CD4-positive, alpha-beta T cell treated with Interleukin-4 for 1 hour (primary cell): Measurements from ENCODE around the gene ROCK1.

Source experiments
- DNase-seq, 2 donors: peaks; one replicate each; pipeline ENCODE4 v3.0.0-alpha.2; 2020 to 2022

Gene ROCK1

GRCh38 chr18:21105936-21106335 lies 5.7 kb downstream of the ROCK1 start:
- DNase-seq = no peak

- no peak for DNase-seq
These were observed 10.4 kb downstream of the ROCK1 start for GRCh38 chr18:21101172-21101571.

GRCh38 chr18:21100678-21101077 lies 10.9 kb downstream of the ROCK1 start:
- no peak for DNase-seq

- DNase-seq = no peak
These were observed 11.5 kb downstream of the ROCK1 start for GRCh38 chr18:21100146-21100545.

GRCh38 chr18:21099442-21099841 lies 12.2 kb downstream of the ROCK1 start:
- DNase-seq = peak in 1 of 2 donors; percentile 14

- DNase-seq = no peak
These were observed 14.9 kb downstream of the ROCK1 start for GRCh38 chr18:21096760-21097159.

- DNase-seq = no peak
These were observed 18.5 kb downstream of the ROCK1 start for GRCh38 chr18:21093133-21093532.

GRCh38 chr18:21090680-21091079 lies 20.9 kb downstream of the ROCK1 start:
- DNase-seq = no peak

GRCh38 chr18:21085579-21086166 lies 25.9 kb downstream of the ROCK1 start:
- no peak for DNase-seq

GRCh38 chr18:21084511-21085078 lies 27.0 kb downstream of the ROCK1 start:
- DNase-seq = no peak

- no peak for DNase-seq
These were observed 28.6 kb downstream of the ROCK1 start for GRCh38 chr18:21083017-21083416.

GRCh38 chr18:21081426-21081825 lies 30.2 kb downstream of the ROCK1 start:
- DNase-seq = no peak

GRCh38 chr18:21080576-21080975 lies 31.0 kb downstream of the ROCK1 start:
- DNase-seq = no peak

GRCh38 chr18:21074336-21075323 lies 37.0 kb downstream of the ROCK1 start:
- DNase-seq = no peak

- no peak for DNase-seq
These were observed 38.4 kb downstream of the ROCK1 start for GRCh38 chr18:21073180-21073579.

GRCh38 chr18:21071071-21071470 lies 40.5 kb downstream of the ROCK1 start:
- DNase-seq = no peak

- DNase-seq = no peak
These were observed 42.1 kb downstream of the ROCK1 start for GRCh38 chr18:21069468-21069867.

GRCh38 chr18:21064347-21064746 lies 47.3 kb downstream of the ROCK1 start:
- DNase-seq = no peak

- DNase-seq = no peak
These were observed 48.6 kb downstream of the ROCK1 start for GRCh38 chr18:21063011-21063410.

- no peak for DNase-seq
These were observed 54.5 kb downstream of the ROCK1 start for GRCh38 chr18:21057112-21057511.

- no peak for DNase-seq
These were observed 55.1 kb downstream of the ROCK1 start for GRCh38 chr18:21056545-21056944.

- no peak for DNase-seq
These were observed 57.3 kb downstream of the ROCK1 start for GRCh38 chr18:21054252-21054821.

GRCh38 chr18:21053127-21053526 lies 58.5 kb downstream of the ROCK1 start:
- no peak for DNase-seq

- no peak for DNase-seq
These were observed 59.2 kb downstream of the ROCK1 start for GRCh38 chr18:21052385-21052784.
